Activated naive CD8-positive, alpha-beta T cell treated with anti-CD3 and anti-CD28 coated beads, Interleukin-2, amount 10 ng/mL, durations not matched to agents 7 days and 5 days (primary cell): Measurements from ENCODE around the gene MAD1L1. TPM values are rescaled to one million over a fixed set of nuclear protein-coding genes. Genes with fewer than 3 reads are reported as not detected.
A peak's percentile ranks its signal among the peaks of the same experiment; 100 is the strongest.

ENCODE experiments used
- ATAC-seq: fragments of 150-1000 bp; cut with Tn5 transposase; one replicate; pipeline ENCODE4 v1.10.0; 2021; ENCODE audit warnings: low read depth, moderate library complexity
- POLR2A ChIA-PET: fragments of 350-600 bp; sonication (Branson Sonifier 250); formaldehyde crosslinking; loops from one replicate; lab custom pipeline; 2021; ENCODE audit warnings: antibody characterized with exemption; lab: Charles Lee
- DNase-seq: peaks from one replicate; pipeline ENCODE4 v3.0.0; 2021
- H3K27ac Mint-ChIP-seq: one replicate; pipeline ENCODE4 v1.8.0; 2022; ENCODE audit warnings: mild to moderate bottlenecking, mixed read lengths
- H3K27me3 Mint-ChIP-seq: one replicate; pipeline ENCODE4 v1.8.0; 2022; ENCODE audit warnings: mild to moderate bottlenecking, moderate library complexity, mixed read lengths
- H3K36me3 Mint-ChIP-seq: one replicate; pipeline ENCODE4 v1.8.0; 2021; ENCODE audit warnings: mild to moderate bottlenecking, mixed read lengths
- H3K4me1 Mint-ChIP-seq: one replicate; pipeline ENCODE4 v1.8.0; 2021; ENCODE audit warnings: mixed read lengths
- H3K4me3 Mint-ChIP-seq: one replicate; pipeline ENCODE4 v1.8.0; 2022; ENCODE audit warnings: mild to moderate bottlenecking, moderate library complexity, mixed read lengths
- H3K9me3 Mint-ChIP-seq: one replicate; pipeline ENCODE4 v1.8.0; 2021; ENCODE audit warnings: mixed read lengths
- total RNA-seq, 2 experiments: library from RNA; stranded (reverse); gene quantifications; one replicate each; pipeline ENCODE4 v1.2.3, GENCODE V29; 2021

MAD1L1 gene
- total RNA-seq, 2 experiments from 2014 or later: 72.7 to 82.6 TPM

DNA sequence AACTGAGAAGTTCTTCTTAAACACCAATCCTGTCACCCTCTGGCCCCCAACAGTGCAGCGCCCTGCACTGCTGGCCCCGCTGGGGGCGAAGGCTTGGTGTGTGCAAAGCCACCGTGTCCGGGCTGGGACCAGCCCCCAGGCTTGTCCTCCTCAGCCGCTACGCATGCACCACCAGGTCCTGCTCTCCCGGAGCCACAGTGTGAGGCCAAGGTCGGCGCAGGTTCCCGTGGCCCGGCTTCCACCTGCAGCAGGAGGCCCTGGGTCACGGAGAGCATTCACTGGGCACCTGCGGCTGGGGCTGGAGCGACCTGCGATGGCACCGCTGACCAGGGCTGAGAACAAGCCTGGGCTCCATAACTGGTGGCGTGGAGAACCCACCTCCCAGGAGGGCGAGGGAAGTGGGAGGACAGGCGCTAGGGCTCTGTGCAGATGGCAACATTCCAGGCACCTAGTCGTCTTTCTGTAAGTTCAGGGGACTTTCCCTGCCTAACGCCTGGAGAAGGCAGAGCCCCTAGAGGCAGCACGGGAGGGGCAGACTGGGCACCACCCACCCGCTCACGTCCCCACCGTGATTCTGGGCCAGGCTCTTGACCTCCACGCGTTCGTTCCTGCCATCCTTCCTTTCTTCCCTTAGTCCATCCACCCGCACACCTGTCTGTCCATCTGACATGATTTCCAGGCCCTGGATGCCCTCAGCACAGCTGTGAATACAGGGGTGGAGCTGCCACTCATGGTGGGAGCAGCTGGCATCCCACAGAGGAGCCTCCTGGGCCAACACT is 291.1 kb downstream of the MAD1L1 start:
- Mint-ChIP-seq H3K27me3 (peaks cover 4% of the 10 kb centered on the region), H3K27ac (peak overlapping the region; percentile 61), H3K9me3 (no peaks in the 10 kb centered on the region), H3K4me1 (peaks cover 42% of the 10 kb centered on the region), H3K4me3 (peak overlapping the region; percentile 17), H3K36me3 (peaks cover 5% of the 10 kb centered on the region)
- ATAC-seq (no peak), DNase-seq (no peak)
- POLR2A ChIA-PET: no interaction called here

DNA sequence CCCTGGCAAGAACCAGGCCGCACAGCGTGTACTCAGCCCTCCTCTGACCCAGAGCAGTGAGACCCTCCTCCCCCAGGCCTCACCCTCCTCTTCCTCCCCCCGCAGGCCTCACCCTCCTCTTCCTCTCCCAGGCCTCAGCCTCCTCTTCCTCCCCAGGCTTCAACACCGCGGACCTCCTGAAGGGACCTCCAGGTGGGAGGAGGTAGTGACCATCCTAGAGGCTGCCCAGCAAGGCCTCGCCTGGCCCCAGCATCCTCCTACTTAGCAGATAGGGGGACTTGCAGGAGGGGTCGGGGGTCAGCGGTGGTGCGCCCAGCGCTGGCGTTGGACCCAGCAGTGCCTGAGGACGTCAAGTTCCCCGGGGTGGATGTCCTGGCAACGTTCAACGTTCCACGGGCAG is 291.9 kb downstream of the MAD1L1 start:
- Mint-ChIP-seq H3K27me3 (peaks cover 4% of the 10 kb centered on the region), H3K9me3 (no peaks in the 10 kb centered on the region), H3K4me3 (peak overlapping the region; percentile 90), H3K36me3 (peaks cover 10% of the 10 kb centered on the region), H3K27ac (peak overlapping the region; percentile 96), H3K4me1 (peaks cover 42% of the 10 kb centered on the region)
- peak; percentile 53 for DNase-seq
- POLR2A ChIA-PET: interaction anchor here (0.6 to 2.4 kb wide), 8 partner anchors 10 to 97 kb away, joined by 3 to 17 read pairs (median 6); no protein-coding TSS in a partner anchor
- no peak for ATAC-seq

DNA sequence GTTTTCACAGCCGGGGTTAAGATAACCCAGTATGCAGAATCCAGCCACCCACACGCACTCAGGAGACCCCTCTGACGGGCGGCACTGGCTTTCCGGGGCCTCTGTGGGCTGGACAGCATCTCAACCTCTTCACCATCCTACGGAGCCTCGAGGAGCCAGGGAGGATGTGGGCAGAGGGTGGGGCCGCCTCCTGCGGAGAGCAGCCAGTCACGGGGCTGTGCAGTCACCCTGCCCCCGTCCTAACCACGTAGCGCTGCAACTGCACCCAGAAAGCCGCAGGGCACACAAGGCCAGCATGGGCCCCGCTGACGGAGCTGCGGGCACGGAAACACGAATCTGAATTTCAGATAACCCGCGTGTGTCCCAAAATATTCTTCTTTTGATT is 292.4 kb downstream of the MAD1L1 start:
- H3K36me3 Mint-ChIP-seq: peaks cover 13% of the 10 kb centered on the region
- peaks cover 4% of the 10 kb centered on the region for H3K27me3 Mint-ChIP-seq
- H3K27ac Mint-ChIP-seq: peak overlapping the region; percentile 96
- H3K9me3 Mint-ChIP-seq: no peaks in the 10 kb centered on the region
- peaks cover 42% of the 10 kb centered on the region for H3K4me1 Mint-ChIP-seq
- POLR2A ChIA-PET: interaction anchor here (0.6 to 2.4 kb wide), 9 partner anchors 11 to 98 kb away, joined by 3 to 17 read pairs (median 7); no protein-coding TSS in a partner anchor
- DNase-seq (peak; percentile 91), ATAC-seq (peak; percentile 84)
- peak overlapping the region; percentile 90 for H3K4me3 Mint-ChIP-seq

DNA sequence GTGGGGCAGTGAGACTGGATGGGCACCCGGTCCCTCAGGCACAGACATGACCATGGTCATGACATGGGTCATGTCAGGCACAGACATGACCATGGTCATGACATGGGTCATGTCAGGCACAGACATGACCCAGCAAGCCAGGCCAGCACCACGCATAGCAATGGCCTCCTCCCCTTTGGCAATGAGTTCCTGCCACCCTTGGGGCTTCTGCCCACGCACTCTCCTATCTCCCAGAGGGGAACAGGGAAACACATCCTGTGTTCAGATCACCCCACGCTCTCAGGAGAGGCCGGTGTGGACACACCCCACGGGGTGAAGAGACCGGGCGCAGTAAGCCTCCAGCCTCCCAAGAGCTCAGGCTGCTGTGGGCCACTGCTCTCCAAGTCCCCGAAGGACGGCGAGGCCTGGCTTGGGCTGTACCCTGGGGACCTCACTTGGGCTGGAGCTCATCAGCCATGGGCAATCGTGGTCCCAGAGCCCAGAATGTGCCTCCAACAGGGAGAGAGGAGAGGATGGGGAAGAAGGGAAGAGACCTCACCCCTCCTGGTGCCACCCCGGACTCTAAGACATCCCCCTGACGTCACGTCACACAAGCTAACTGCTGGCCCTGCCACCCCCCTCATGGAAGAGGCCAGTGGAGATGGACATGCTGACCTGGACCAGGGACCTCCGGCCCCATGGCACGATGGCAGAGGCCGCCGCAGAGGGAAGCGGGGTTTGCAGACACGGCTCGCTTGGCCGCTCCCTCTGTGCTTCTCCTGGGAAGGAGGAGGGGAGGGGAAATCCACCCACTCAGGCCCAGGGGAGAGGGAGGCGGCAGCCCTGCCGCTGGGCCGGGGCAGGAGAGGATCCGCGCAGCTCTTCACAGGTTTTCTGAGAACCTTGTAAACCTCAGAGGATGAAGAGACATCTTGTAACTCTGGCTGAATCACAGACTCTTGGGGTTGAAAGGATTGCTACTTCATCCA is 293.0 kb downstream of the MAD1L1 start:
- Mint-ChIP-seq H3K36me3 (peaks cover 14% of the 10 kb centered on the region), H3K9me3 (no peaks in the 10 kb centered on the region), H3K4me3 (peak overlapping the region; percentile 90), H3K27me3 (peaks cover 4% of the 10 kb centered on the region), H3K27ac (peak overlapping the region; percentile 96), H3K4me1 (peaks cover 42% of the 10 kb centered on the region)
- POLR2A ChIA-PET: interaction anchor here (0.9 to 2.4 kb wide), 8 partner anchors 13 to 98 kb away, joined by 3 to 17 read pairs (median 8); no protein-coding TSS in a partner anchor
- ATAC-seq: peak; percentile 61
- DNase-seq: peak; percentile 69

DNA sequence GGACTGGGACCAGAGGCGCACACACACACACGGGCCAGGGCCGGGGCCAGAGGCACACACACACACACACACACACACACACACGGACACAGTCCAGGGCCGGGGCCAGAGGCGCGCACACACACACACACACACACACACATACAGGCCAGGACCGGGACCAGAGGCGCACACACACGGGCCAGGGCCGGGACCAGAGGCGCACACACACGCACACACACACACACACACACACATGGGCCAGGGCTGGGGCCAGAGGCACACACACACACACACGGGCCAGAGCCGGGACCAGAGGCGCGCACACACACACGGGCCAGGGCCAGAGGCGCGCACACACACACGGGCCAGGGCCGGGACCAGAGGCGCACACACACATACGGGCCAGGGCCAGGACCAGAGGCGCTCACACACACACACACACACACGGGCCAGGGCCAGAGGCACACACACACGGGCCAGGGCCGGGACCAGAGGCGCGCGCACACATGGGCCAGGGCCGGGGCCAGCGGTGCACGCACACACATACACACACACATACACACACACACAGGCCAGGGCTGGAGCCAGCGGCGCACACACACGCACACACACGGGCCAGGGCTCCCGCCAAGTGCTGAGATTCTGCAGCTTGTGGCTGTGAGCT is 293.8 kb downstream of the MAD1L1 start:
- H3K4me3 Mint-ChIP-seq: peak overlapping the region; percentile 90
- H3K27me3 Mint-ChIP-seq: peaks cover 4% of the 10 kb centered on the region
- peaks cover 19% of the 10 kb centered on the region for H3K36me3 Mint-ChIP-seq
- H3K4me1 Mint-ChIP-seq: peaks cover 37% of the 10 kb centered on the region
- peak overlapping the region; percentile 96 for H3K27ac Mint-ChIP-seq
- POLR2A ChIA-PET: interaction anchor here (0.9 to 2.4 kb wide), 5 partner anchors 16 to 99 kb away, joined by 3 to 14 read pairs (median 8); no protein-coding TSS in a partner anchor
- ATAC-seq: no peak
- H3K9me3 Mint-ChIP-seq: no peaks in the 10 kb centered on the region
- DNase-seq: peak; percentile 61

DNA sequence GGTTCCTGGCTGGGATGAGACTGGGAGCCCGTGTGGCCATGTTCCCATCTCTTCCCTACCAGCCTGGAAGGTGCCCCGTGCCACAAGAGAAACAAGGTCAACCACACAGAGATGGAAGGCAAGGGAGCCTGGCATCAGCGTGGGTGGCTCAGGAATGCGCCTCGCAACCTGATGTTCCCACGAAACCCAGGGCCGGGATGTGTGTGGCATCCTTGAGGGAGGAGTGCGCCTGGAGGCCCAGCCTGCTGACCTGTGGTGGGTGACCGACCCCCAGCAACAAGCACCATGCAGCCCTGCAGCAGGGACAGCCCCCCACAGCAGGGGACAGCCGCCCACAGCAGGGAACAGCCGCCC is 295.5 kb downstream of the MAD1L1 start:
- Mint-ChIP-seq H3K4me3 (peak overlapping the region; percentile 35), H3K9me3 (no peaks in the 10 kb centered on the region), H3K4me1 (peaks cover 21% of the 10 kb centered on the region), H3K36me3 (peaks cover 24% of the 10 kb centered on the region), H3K27ac (no peak overlapping the region), H3K27me3 (peaks cover 4% of the 10 kb centered on the region)
- ATAC-seq: no peak
- POLR2A ChIA-PET: no interaction called here
- no peak for DNase-seq

DNA sequence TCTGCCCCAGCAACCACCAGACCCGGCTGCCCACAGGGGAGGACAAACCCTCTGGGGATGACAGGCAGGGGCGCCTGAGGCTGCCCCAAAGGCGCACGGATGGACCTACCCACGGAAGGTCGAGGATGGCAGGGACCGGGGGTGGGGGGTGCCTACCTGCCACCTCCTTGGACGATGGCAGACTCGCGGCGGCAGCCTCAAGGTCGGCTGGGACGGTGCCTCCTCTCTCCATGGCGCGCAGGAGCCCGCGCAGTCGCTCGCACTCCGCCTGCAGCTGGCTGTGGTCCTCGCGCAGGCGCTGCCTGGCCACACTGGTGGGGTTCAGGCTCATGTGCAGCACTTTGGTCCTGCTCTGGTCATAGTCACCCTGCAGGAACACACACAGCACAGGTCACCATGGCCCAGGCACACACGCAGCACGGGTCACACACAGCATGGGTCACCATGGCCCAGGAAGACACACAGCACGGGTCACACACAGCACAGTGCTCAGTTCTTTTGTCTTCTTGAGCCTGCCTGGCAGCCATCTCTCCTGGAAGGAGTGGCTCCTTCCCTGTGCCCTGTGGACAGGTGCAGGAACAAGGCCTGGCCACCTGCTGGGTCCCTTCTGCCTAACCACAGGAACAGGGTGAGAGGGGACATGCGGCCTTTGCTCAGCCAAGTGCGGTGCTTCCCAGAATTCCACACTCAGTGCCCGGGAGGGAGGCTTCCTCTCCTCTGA is 296.1 kb downstream of the MAD1L1 start:
- ATAC-seq (no peak), DNase-seq (no peak)
- Mint-ChIP-seq H3K27ac (no peak overlapping the region), H3K4me1 (peaks cover 19% of the 10 kb centered on the region), H3K9me3 (no peaks in the 10 kb centered on the region), H3K36me3 (peaks cover 24% of the 10 kb centered on the region), H3K4me3 (peak overlapping the region; percentile 35), H3K27me3 (peaks cover 4% of the 10 kb centered on the region)
- POLR2A ChIA-PET: no interaction called here

DNA sequence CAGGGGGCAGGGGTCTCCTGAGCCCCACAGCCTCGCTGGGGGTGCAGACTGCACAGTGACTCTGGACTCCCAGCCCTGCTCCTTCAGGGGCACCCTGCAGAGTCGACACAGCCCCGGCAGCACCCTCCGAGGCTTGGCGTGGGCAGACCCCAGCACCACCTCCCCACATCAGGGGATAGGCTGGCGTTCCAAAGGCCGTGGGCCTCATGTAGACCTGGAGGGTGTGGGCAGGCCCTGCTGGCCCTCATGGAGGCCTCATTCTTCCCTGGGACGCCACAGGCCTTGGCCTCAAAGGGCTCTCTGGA is 296.8 kb downstream of the MAD1L1 start:
- Mint-ChIP-seq H3K4me3 (no peak overlapping the region), H3K36me3 (peaks cover 26% of the 10 kb centered on the region), H3K27me3 (peaks cover 4% of the 10 kb centered on the region), H3K27ac (no peak overlapping the region), H3K9me3 (no peaks in the 10 kb centered on the region), H3K4me1 (peaks cover 19% of the 10 kb centered on the region)
- ATAC-seq (no peak), DNase-seq (no peak)
- POLR2A ChIA-PET: no interaction called here

GRCh38 chr7:1935176-1936005 is 297.4 kb downstream of the MAD1L1 start:
- Mint-ChIP-seq H3K9me3 (no peaks in the 10 kb centered on the region), H3K4me3 (no peak overlapping the region), H3K27ac (no peak overlapping the region), H3K36me3 (peaks cover 26% of the 10 kb centered on the region), H3K4me1 (peaks cover 16% of the 10 kb centered on the region), H3K27me3 (peaks cover 4% of the 10 kb centered on the region)
- no peak for ATAC-seq
- POLR2A ChIA-PET: no interaction called here
- DNase-seq: no peak

- peaks cover 4% of the 10 kb centered on the region for H3K27me3 Mint-ChIP-seq
- no peak overlapping the region for H3K27ac Mint-ChIP-seq
- DNase-seq: no peak
- H3K9me3 Mint-ChIP-seq: no peaks in the 10 kb centered on the region
- POLR2A ChIA-PET: no interaction called here
- H3K4me3 Mint-ChIP-seq: no peak overlapping the region
- peaks cover 26% of the 10 kb centered on the region for H3K36me3 Mint-ChIP-seq
- H3K4me1 Mint-ChIP-seq: peaks cover 13% of the 10 kb centered on the region
- no peak for ATAC-seq
These were observed 298.0 kb downstream of the MAD1L1 start for GRCh38 chr7:1934756-1935155.

DNA sequence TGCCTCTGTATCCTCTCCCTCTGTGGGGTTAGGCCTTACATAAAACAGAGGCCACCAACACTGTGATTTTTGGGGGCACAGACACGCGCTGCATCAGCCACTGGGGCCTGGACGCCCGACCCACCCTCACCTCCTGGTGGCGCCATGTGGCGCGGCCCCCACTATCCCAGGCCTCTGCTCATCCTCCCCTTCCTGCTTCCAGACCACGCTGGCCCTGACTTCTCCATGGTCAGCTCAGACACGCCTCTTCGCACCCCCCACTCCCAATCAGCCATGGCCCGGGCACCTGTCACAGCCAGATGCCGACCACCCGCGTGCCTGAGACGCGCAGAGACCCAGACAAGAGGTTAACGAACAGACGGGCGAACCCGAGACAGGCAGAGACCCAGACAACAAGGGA is 298.7 kb downstream of the MAD1L1 start:
- DNase-seq (no peak), ATAC-seq (no peak)
- Mint-ChIP-seq H3K9me3 (no peaks in the 10 kb centered on the region), H3K4me3 (no peak overlapping the region), H3K4me1 (peaks cover 10% of the 10 kb centered on the region), H3K36me3 (peaks cover 26% of the 10 kb centered on the region), H3K27me3 (peaks cover 4% of the 10 kb centered on the region), H3K27ac (no peak overlapping the region)
- POLR2A ChIA-PET: no interaction called here
